NCI-H2081 treated with DMSO at 0.1 percent for 48 hours (cell line): Measurements from ENCODE around the gene ZNF512B.
"Not testable (repeated sequence)": the region's sequence is repeated elsewhere in the genome, so short reads cannot be mapped to it uniquely, and the experiment has no call there.

Source experiments
- DNase-seq: peaks from one replicate; lab custom pipeline; 2025; lab: John Stamatoyannopoulos, UW

ZNF512B gene

GRCh38 chr20:63977739-63978276, 8.1 kb upstream of the ZNF512B start:
- DNase-seq = no peak

- no peak for DNase-seq
Measured at GRCh38 chr20:63976980-63977738, 7.4 kb upstream of the ZNF512B start.

DNA sequence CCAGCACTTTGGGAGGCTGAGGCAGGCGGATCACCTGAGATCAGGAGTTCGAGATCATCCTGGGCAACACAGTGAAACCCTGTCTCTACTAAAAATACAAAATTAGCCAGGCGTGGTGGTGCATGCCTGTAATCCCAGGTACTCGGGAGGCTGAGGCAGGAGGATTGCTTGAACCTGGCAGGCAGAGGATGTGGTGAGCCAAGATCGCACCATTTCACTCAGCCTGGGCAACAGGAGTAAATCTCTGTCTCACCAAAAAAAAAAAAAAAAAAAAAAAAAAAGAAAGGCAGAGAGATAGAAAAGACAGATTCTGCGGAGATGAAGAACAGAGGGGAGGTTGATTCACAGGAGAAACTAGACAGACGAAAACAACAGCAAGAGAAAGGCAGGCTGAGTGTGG, 6.8 kb upstream of the ZNF512B start:
- DNase-seq = not testable (repeated sequence)

DNA sequence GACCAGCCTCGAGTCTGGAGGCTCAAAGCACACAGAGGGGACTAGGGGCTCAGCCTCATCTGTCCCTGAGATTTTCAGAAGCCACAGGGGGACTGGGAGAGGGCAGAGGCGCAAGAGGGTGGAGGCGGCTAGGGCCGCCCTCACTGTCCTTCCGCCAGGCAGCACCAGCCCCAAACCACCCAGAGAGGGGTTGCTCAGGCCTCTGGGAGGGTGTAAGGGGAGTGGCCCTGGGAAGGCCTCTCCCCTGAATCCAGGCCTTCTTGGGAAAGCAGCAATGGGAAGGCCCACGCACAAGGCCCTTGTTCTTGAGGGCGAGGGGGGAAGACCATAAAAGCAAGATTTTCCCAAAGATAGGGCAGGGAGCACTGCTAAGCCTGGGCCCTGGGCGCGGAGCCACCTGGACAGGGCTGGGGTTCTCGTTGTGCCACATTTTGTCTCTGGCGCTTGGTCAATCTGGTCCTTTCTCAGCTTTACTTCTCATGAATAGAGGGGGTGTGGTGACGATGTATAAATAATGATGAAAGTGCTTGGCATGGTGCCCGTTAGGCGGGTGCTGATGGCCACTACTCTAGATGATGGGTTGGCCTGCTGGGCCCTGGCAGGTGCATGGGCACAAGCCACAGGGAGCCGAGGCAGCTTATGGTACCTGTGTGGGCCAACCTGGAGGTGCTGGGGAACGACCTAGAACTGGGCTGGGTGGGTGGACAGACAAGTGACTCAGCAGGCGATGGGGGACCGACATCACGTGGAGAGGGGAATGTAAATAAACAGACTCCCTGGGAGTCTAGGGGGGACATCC, 4.9 kb upstream of the ZNF512B start:
- DNase-seq = peak; percentile 97

- peak; percentile 12 for DNase-seq
Measured at GRCh38 chr20:63973636-63974401, 4.1 kb upstream of the ZNF512B start.

DNA sequence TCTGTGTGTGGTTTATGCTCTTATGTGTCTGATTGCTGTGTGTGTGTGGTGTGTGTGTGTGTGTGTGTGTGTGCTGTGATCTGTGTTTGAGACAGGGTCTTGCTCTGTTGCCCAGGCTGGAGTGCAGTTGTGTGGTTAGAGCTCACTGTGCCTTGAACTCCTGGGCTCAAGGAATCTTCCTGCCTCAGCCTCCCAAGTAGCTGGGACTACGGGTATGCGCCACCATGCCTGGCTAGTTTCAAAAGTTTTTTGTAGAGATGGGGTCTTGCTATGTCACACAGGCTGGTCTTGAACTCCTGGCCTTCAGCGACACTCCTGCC, 3.4 kb upstream of the ZNF512B start:
- DNase-seq = no peak

DNA sequence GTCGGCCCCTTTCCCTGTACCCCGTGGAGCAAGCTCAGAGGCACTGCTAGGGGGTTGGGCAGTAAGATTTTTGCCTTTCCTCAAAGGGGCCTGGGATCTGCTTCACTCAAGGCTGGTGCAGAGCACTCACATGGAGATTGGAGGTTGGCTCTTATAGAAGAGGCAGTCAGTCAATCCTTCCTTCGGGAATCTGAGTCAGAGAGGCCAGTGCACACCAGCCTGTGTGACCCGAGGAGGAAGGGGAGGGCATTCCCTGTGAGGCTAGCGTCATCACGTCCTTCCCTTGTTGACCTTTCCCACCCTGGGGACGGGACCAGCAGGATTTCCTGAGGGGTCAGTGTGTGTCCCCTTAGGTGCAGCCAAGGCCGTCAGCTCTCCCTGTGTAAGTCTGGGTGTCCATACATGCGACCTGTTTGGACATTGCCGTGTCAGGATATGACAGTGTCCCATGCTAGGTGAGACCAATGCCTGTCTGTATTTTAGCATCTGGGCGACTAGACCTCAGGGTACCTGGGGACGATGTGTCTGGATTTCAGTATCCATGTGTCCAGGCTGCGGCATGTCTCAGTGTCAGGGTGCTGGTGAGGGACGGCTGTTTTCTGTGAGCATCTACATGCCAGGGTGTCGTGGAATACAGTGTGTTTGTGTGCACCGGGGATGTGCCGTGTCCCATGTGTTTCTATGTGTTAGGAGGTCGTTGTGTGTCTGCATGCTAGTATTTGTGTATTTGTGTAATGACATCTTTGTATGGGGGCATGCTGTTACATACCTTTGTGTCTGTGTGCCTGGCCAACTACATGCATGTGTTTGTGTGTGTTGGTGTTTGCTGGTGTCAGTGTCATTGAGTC, 2.8 kb upstream of the ZNF512B start:
- DNase-seq = no peak

- DNase-seq = not testable (repeated sequence)
Measured at GRCh38 chr20:63971960-63972311, 2.2 kb upstream of the ZNF512B start.

DNA sequence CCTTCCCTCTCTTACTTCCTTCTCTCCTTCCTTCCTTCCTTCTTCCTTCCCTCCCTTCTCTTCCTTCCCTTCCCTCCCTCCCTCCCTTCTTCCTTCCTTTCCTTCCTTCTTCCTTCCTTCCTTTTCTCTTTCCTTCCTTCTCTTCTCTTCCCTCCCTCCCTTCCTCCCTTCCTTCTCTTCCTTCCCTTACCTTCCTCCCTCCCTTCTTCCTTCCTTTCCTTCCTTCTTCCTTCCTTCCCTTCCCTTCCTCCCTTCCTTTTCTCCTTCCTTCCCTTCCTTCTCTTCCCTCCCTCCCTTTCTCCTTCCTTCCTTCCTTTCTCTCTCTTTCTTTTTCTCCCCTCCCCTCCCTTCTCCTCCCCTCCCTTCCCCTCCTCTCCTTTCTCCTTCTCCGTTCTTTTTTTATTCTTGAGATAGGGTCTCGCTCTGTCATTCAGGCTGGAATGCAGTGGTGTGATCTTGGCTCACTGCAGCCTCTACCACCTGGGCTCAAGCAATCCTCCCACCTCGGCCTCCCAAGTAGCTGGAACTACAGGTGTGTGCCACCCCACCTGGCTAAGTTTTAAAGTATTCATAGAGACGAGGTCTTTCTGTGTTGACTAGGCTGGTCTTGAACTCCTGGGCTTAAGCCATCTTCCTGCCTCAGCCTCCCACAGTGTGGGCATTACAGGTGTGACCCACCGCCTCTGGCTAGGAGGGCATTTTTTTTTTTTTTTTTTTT, 1.1 kb upstream of the ZNF512B start:
- no peak for DNase-seq

- DNase-seq = no peak
Measured at GRCh38 chr20:63968928-63969760, 586 bp downstream of the ZNF512B start.

GRCh38 chr20:63968136-63968927, 1.4 kb downstream of the ZNF512B start:
- no peak for DNase-seq

DNA sequence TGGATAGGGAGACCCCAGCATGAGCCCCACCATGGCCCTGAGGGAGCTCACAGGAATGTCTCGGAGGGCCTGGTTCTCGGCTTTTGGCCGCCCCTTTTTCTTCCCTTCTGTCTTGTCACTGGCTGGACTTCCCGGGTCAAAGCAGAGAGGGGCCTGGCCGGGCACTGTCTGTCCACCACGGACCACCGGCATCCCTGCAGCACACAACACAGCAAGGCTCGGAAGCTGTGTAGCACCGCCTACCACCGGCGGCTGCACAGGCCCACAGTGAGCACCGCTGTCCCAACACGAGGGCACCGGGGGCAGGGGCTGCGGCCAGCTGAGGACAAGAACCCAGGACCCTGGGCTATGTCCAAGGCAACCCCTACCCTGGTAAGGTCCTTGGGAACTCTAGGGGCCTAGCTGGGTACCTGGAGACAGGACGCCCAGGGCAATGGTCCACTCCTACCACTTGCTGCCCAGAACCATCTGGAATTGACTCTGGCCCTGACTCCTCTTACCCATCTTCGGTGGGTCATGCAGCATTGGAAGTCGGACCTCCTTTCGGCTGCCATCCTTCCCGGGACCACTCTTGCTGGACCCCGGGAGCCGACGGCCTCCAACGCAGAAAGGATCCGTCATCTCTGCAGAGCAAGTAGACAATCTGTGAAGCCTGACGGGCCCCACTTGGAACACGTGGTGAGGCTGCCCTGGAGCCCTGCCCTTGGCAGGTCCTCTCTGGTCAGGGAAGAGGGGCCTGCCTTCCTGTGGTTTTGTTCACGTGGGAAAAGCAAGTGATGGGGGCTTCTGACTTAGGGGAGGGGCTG, 2.2 kb downstream of the ZNF512B start:
- DNase-seq = no peak

GRCh38 chr20:63966944-63967322, 2.8 kb downstream of the ZNF512B start:
- no peak for DNase-seq

DNA sequence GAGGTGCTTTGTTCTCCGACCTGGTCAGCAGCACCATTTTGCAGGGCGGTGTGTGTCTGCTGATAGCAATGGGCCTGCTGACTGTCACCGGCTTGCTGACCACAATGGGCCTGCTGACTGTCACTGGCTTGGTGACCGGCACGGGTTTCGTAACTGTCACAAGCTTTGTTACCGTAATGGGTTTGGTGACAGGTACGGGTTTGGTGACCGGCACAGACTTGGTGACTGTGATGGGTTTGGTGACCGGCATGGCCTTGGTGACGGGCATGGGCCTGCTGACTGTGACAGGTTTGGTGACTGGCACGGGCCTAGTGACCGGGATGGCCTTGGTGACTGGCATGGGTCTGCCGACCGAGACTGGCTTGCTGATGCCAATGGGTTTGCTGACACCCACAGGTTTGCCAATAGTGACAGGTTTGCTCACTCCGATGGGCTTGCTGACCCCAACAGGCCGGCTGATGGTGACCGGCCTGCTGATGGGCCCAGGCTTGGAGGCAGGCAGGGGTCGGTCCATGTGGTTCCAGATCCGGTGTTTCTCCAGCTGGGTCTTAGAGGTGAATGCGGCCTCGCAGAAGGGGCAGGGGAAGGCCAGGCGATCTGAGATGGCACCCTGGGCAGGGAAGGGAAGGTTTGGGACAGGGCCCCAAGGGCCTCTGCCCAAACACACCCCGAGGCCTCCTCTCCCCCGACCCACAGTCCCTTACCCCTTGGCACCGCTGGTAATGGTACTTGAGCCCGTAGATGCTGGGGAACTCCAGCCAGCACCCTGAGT, 3.4 kb downstream of the ZNF512B start:
- no peak for DNase-seq

DNA sequence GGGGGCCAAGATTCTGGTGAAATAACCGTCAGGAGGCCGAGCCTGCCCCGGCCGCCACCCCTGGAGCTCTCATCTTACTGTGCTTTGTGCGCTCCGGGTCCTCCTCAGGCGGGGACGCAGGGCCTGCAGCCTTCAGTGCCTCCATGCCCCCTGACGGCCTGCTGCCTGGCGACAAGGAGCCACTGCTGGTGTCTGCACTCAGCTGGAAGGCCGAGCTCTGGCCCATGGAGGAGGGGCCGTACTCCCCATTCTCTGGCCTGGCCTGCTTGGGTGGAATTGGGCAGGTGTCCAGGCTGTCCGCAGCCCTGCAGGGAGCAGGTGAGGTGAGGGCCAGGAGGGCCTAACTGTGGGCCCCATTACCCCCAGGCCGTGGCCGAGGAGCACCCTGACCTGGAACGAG, 5.3 kb downstream of the ZNF512B start:
- no peak for DNase-seq

DNA sequence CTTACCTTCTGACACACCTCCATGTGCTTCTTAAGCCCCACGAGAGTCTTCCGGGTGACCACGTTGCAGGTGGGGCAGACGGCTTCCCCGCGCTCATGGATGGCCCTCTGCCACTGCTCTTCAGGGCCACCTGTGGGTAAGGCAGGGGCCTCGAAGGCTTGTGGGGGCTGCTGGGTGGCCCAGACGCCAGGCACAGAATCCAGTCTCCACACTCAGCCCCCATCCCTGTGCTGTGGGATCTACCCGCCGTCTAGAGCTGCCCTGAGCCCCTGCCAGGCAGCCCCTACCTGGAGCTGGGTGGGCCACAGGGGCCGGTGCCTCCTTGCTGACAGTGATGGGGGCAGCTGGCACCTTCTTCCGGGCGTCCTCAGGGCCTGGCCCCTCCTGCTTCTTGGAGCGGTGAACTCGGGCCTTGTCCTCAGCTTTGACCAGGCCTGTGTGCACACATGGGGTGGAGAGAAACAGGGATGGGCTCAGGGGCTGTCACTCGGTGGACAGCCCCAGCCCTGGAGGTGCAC, 5.9 kb downstream of the ZNF512B start:
- no peak for DNase-seq

DNA sequence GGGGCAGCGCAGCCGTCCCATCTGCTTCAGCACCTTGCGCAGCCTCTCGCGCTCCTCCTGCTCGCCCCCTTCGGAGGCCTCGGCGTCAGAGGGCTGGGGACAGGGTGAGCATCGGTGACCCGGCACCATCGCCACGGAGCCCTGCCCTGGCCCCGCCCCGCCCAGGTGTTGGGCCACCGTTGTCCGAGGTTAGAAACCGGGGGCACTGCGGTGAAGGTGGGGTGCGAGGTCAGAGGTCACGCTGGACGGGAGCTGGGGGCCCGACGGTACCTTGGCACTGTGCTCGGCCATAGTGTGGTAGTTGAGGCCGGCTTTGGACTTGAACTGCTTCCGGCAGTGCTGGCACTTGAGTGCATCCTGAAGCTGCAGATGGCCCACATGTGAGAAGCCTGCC, 6.4 kb downstream of the ZNF512B start:
- no peak for DNase-seq
